ENCODE measurements around the gene ARIH1. TPM values are rescaled to one million over a fixed set of nuclear protein-coding genes. Genes with fewer than 3 reads are reported as not detected.

Gene ARIH1
- polyA plus RNA-seq, 3 donors: 13.5 to 47.2 (median 14.4) TPM

DNA sequence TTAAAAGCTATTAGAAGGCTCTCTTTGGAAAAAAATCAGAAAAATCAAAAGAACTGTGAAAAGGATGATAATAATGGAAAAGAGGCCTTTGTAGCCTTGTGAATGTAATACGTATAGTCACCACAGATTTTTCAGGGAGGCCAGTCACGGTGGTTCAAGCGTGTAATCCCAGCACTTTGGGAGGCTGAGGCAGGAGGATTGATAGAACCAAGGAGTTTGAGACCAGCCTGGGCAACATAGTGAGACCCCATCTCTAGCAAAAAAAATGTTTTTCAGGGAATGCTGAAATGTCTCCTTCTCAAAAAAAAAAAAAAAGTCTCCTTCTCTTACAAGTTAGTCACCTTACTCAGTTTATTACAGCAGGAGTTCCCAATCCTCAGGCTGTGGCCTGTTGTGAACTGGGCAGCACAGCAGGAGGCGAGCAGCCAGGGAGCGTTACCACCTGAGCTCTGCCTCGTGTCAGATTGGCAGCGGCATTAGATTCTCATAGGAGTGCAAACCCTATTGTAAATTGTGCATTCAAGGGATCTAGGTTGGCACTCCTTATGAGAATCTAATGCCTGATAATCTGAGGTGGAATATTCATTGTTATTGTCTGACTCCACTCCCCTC is 15.9 kb downstream of the ARIH1 start:
- Mint-ChIP-seq H3K4me1 (peaks cover 27% of the 10 kb centered on the region), H3K4me3 (no peak overlapping the region), H3K27ac (peak overlapping the region in 2 of 7 donors; percentile 25), H3K9me3 (no peaks in the 10 kb centered on the region), H3K36me3 (peaks cover 2 to 17% of the 10 kb centered on the region in 2 donors), H3K27me3 (ENCODE audit: low read depth in 3 of 3) (no peaks in the 10 kb centered on the region)
- Histone ChIP-seq H3K27me3 (ENCODE audit: control insufficient read depth in 2 of 2, insufficient read depth in 2 of 2, low read length in 2 of 2) (no peaks in the 10 kb centered on the region), H3K4me3 (replicated peaks in 1 of 3; ENCODE audit: low read depth in 2 of 3, low read length in 3 of 3) (no peak overlapping the region), H3K27ac (ENCODE audit: low read depth in 1 of 2, low read length in 2 of 2) (no peak overlapping the region), H3K9me3 (replicated peaks in 1 of 2; ENCODE audit: control insufficient read depth in 1 of 2, insufficient read depth in 1 of 2, low read length in 2 of 2) (no peaks in the 10 kb centered on the region), H3K9ac (ENCODE audit: insufficient read depth, low read length, poor library complexity, severe bottlenecking) (no peak overlapping the region), H4K20me1 (ENCODE audit: insufficient read depth, low read length) (peaks cover 100% of the 10 kb centered on the region), H3K36me3 (replicated peaks in 1 of 2; ENCODE audit: control insufficient read depth in 1 of 2, insufficient read depth in 2 of 2, low read length in 2 of 2) (peaks cover 0 to 16% of the 10 kb centered on the region in 2 donors), H2AFZ (ENCODE audit: insufficient read depth, low read depth, low read length, poor library complexity, severe bottlenecking) (no peak overlapping the region), H3K4me1 (ENCODE audit: control insufficient read depth in 1 of 2, insufficient read depth in 2 of 2, low read length in 2 of 2) (peaks cover 7 to 18% of the 10 kb centered on the region in 2 donors), H3K79me2 (ENCODE audit: insufficient read depth, low read length) (peaks cover 100% of the 10 kb centered on the region), H3K4me2 (replicated peaks; ENCODE audit: extremely low read depth, low read length, poor library complexity, severe bottlenecking) (no peak overlapping the region)
- no peak for DNase-seq
- TF ChIP-seq, protein P1, sequence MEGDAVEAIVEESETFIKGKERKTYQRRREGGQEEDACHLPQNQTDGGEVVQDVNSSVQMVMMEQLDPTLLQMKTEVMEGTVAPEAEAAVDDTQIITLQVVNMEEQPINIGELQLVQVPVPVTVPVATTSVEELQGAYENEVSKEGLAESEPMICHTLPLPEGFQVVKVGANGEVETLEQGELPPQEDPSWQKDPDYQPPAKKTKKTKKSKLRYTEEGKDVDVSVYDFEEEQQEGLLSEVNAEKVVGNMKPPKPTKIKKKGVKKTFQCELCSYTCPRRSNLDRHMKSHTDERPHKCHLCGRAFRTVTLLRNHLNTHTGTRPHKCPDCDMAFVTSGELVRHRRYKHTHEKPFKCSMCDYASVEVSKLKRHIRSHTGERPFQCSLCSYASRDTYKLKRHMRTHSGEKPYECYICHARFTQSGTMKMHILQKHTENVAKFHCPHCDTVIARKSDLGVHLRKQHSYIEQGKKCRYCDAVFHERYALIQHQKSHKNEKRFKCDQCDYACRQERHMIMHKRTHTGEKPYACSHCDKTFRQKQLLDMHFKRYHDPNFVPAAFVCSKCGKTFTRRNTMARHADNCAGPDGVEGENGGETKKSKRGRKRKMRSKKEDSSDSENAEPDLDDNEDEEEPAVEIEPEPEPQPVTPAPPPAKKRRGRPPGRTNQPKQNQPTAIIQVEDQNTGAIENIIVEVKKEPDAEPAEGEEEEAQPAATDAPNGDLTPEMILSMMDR (IDR thresholded peaks at IDR 0.05): no peak
- WGBS (ENCODE audit: insufficient coverage): 98% methylated on average over 7 of the region's 7 CpGs
- intact Hi-C loops (cut with micrococcal nuclease): no loop called here

- peak overlapping the region in 1 of 7 donors; percentile 28 for H3K27ac Mint-ChIP-seq
These were observed 17.6 kb downstream of the ARIH1 start for GRCh38 chr15:72491768-72492167.

More at GRCh38 chr15:72491768-72492167, 17.6 kb downstream of the ARIH1 start:
- intact Hi-C loops (cut with micrococcal nuclease): no loop called here
- Mint-ChIP-seq H3K4me3 (no peak overlapping the region), H3K36me3 (peaks cover 4 to 15% of the 10 kb centered on the region in 2 donors), H3K4me1 (peaks cover 26% of the 10 kb centered on the region), H3K9me3 (no peaks in the 10 kb centered on the region), H3K27me3 (ENCODE audit: low read depth in 3 of 3) (no peaks in the 10 kb centered on the region)
- H3K4me1 ChIP-seq (ENCODE audit: control insufficient read depth in 1 of 2, insufficient read depth in 2 of 2, low read length in 2 of 2): peaks cover 7 to 11% of the 10 kb centered on the region in 2 donors
- H3K27ac ChIP-seq (ENCODE audit: low read depth in 1 of 2, low read length in 2 of 2): no peak overlapping the region
- no peaks in the 10 kb centered on the region for H3K9me3 ChIP-seq (replicated peaks in 1 of 2; ENCODE audit: control insufficient read depth in 1 of 2, insufficient read depth in 1 of 2, low read length in 2 of 2)
- H3K79me2 ChIP-seq (ENCODE audit: insufficient read depth, low read length): peaks cover 99% of the 10 kb centered on the region
- DNase-seq: no peak
- TF ChIP-seq, protein P1 (IDR thresholded peaks at IDR 0.05): no peak
- H3K36me3 ChIP-seq (replicated peaks in 1 of 2; ENCODE audit: control insufficient read depth in 1 of 2, insufficient read depth in 2 of 2, low read length in 2 of 2): peaks cover 0 to 21% of the 10 kb centered on the region in 2 donors
- no peak overlapping the region for H2AFZ ChIP-seq (ENCODE audit: insufficient read depth, low read depth, low read length, poor library complexity, severe bottlenecking)
- no peak overlapping the region for H3K4me2 ChIP-seq (replicated peaks; ENCODE audit: extremely low read depth, low read length, poor library complexity, severe bottlenecking)
- WGBS (ENCODE audit: insufficient coverage): no CpG with 5 or more reads among the region's 2 CpGs
- no peak overlapping the region for H3K4me3 ChIP-seq (replicated peaks in 1 of 3; ENCODE audit: low read depth in 2 of 3, low read length in 3 of 3)
- peaks cover 100% of the 10 kb centered on the region for H4K20me1 ChIP-seq (ENCODE audit: insufficient read depth, low read length)
- H3K27me3 ChIP-seq (ENCODE audit: control insufficient read depth in 2 of 2, insufficient read depth in 2 of 2, low read length in 2 of 2): no peaks in the 10 kb centered on the region
- no peak overlapping the region for H3K9ac ChIP-seq (ENCODE audit: insufficient read depth, low read length, poor library complexity, severe bottlenecking)

Data from CD14-positive monocyte (primary cell).